Spleen (tissue), 11 donors: Measurements from ENCODE around the gene IFFO2. TPM values are rescaled to one million over a fixed set of nuclear protein-coding genes. Genes with fewer than 3 reads are reported as not detected.

ENCODE experiments used
- DNase-seq: peaks from one replicate; pipeline ENCODE4 v3.0.0-alpha.2; 2020
- H3K27ac ChIP-seq, 8 donors: fragments of 200-600 bp; sonication (generic) in 7 of 8; 1 replicate in 4 of 8; 2 replicates in 4 of 8; pipeline versions ENCODE4 v1.5.0 to v1.8.0; 2016 to 2021; ENCODE audit warnings: inconsistent platforms in 4 of 8, mild to moderate bottlenecking in 4 of 8, moderate library complexity in 1 of 8
- H3K27me3 ChIP-seq, 7 donors: fragments of 200-600 bp; sonication (generic) in 6 of 7; replicated peaks in 1 of 7; 1 replicate in 4 of 7; 2 replicates in 3 of 7; pipeline versions ENCODE4 v1.5.0 to v1.8.0; 2016 to 2021; ENCODE audit warnings: inconsistent platforms in 3 of 7, mild to moderate bottlenecking in 1 of 7
- H3K36me3 ChIP-seq, 6 donors: fragments of 200-600 bp; sonication (generic) in 5 of 6; 1 replicate in 4 of 6; 2 replicates in 2 of 6; pipeline versions ENCODE4 v1.5.0 to v1.8.0; 2016 to 2021; ENCODE audit warnings: inconsistent platforms in 2 of 6
- H3K4me1 ChIP-seq, 6 donors: fragments of 200-600 bp; sonication (generic) in 5 of 6; 1 replicate in 3 of 6; 2 replicates in 3 of 6; pipeline versions ENCODE4 v1.5.0 to v1.8.0; 2016 to 2021; ENCODE audit warnings: inconsistent platforms in 3 of 6
- H3K4me3 ChIP-seq, 8 donors: fragments of 200-600 bp; sonication (generic) in 7 of 8; 1 replicate in 4 of 8; 2 replicates in 4 of 8; pipeline versions ENCODE4 v1.5.0 to v1.8.0; 2016 to 2021; ENCODE audit warnings: inconsistent platforms in 4 of 8, mild to moderate bottlenecking in 4 of 8, moderate library complexity in 2 of 8
- H3K9me3 ChIP-seq, 8 donors: fragments of 200-600 bp; sonication (generic) in 7 of 8; 1 replicate in 4 of 8; 2 replicates in 4 of 8; pipeline versions ENCODE4 v1.5.0 to v1.8.0; 2016 to 2021; ENCODE audit warnings: inconsistent platforms in 4 of 8
- POLR2A ChIP-seq, 3 donors: fragments of 450-650 bp; IDR thresholded peaks; one replicate each; pipeline ENCODE4 v1.5.1; 2017; ENCODE audit warnings: antibody characterized with exemption in 3 of 3, mild to moderate bottlenecking in 1 of 3
- POLR2AphosphoS5 ChIP-seq, 3 donors: sonication (generic); formaldehyde crosslinking; IDR thresholded peaks; one replicate each; pipeline ENCODE4 v1.5.1; 2017; ENCODE audit warnings: antibody characterized with exemption in 3 of 3
- WGBS, 5 donors: extraction: QIAGEN DNeasy Blood & Tissue Kit in 3 of 5; methylation state at CpG; one replicate each; pipeline versions ENCODE4 v1.1.5 to v1.1.7; 2013 to 2018; 5-methylcytosine and 5-hydroxymethylcytosine counted together
- intact Hi-C: fragments of 100-400 bp; cut with DNase I; formaldehyde crosslinking; loops from one replicate; pipeline ENCODE4 v1.15.0; 2023; ENCODE audit warnings: low total_unique reads
- polyA plus RNA-seq, 3 donors: library from polyadenylated mRNA; stranded (reverse); fragments of 200-250 nt; gene quantifications; one replicate each; pipeline ENCODE4 v1.2.1, GENCODE V29; 2013
- total RNA-seq, 7 donors: library from RNA; depleted of rRNA in 3 of 7; stranded (reverse); fragments of >200 nt in 3 of 7; fragmentation: NEBNext Ultra II Directional in 4 of 7; extraction: Animal tissue kit (Norgen Biotek cat#: 25700) in 4 of 7; gene quantifications; one replicate each; pipeline versions ENCODE4 v1.1.0 to v1.2.1, GENCODE V29; 2016 to 2021
- TF ChIP-seq, protein P1 (sequence below), 11 experiments: fragments of 200-600 bp in 7 of 11; fragments of 450-650 bp in 4 of 11; sonication (generic) in 4 of 11; IDR thresholded peaks in 8 of 11; conservative IDR thresholded peaks in 3 of 11; 1 replicate in 7 of 11; 2 replicates in 4 of 11; pipeline versions ENCODE4 v1.4.0 to v1.8.0; 2016 to 2021; ENCODE audit warnings: antibody characterized with exemption in 11 of 11, inconsistent platforms in 4 of 11, mild to moderate bottlenecking in 1 of 11
- donor health status: healthy with polysubstance abuse.
- donor health status: DM: no; HTN: no; CAD: no; lungs with moderate emphysema.
- donor health status: DM: no; HTN: no; CAD: no.
- donor health status: Bipolar disorder and iron deficiency.
- donor health status: healthy.
- donor health status: DM: no; HTN: no; CAD: no.
- donor health status: DM: yes; HTN: yes; CAD: no.

The IFFO2 gene
- total and polyA plus RNA-seq, 10 donors, result 2.7 to 19.7 (median 14.8) TPM

- intact Hi-C loops, result no loop called here
- peaks cover 36 to 95% (median 83%) of the 10 kb centered on the region in 6 donors for H3K4me1 ChIP-seq
Observed at GRCh38 chr1:18928985-18929384, 27.5 kb downstream of the IFFO2 start.

GRCh38 chr1:18928406-18928805, 28.1 kb downstream of the IFFO2 start:
- no peaks in the 10 kb centered on the region for H3K9me3 ChIP-seq
- intact Hi-C loops, result no loop called here
- no peak for TF ChIP-seq POLR2A (IDR thresholded peaks at IDR 0.05)
- H3K36me3 ChIP-seq, result no peaks in the 10 kb centered on the region
- WGBS, 5 donors, result 63 to 78% (median 69%) methylated on average over 8 of the region's 8 CpGs
- H3K4me3 ChIP-seq, result peak overlapping the region in 2 of 8 donors; percentile 30 to 59
- peak overlapping the region; percentile 42 to 97 (median 90) for H3K27ac ChIP-seq
- no peaks in the 10 kb centered on the region for H3K27me3 ChIP-seq
- DNase-seq, result no peak
- peaks cover 42 to 96% (median 84%) of the 10 kb centered on the region in 6 donors for H3K4me1 ChIP-seq

More at GRCh38 chr1:18928985-18929384, 27.5 kb downstream of the IFFO2 start:
- no peaks in the 10 kb centered on the region for H3K27me3 ChIP-seq
- 85 to 95% (median 92%) methylated on average over 6 of the region's 6 CpGs for whole genome bisulfite sequencing, 5 donors
- TF ChIP-seq POLR2A (IDR thresholded peaks at IDR 0.05) (no peak), POLR2AphosphoS5 (IDR thresholded peaks at IDR 0.05) (no peak)
- TF ChIP-seq, protein P1, sequence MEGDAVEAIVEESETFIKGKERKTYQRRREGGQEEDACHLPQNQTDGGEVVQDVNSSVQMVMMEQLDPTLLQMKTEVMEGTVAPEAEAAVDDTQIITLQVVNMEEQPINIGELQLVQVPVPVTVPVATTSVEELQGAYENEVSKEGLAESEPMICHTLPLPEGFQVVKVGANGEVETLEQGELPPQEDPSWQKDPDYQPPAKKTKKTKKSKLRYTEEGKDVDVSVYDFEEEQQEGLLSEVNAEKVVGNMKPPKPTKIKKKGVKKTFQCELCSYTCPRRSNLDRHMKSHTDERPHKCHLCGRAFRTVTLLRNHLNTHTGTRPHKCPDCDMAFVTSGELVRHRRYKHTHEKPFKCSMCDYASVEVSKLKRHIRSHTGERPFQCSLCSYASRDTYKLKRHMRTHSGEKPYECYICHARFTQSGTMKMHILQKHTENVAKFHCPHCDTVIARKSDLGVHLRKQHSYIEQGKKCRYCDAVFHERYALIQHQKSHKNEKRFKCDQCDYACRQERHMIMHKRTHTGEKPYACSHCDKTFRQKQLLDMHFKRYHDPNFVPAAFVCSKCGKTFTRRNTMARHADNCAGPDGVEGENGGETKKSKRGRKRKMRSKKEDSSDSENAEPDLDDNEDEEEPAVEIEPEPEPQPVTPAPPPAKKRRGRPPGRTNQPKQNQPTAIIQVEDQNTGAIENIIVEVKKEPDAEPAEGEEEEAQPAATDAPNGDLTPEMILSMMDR (IDR thresholded peaks at IDR 0.05 in 8 of 11, conservative IDR thresholded peaks at IDR 0.05 in 3 of 11), result no peak
- H3K9me3 ChIP-seq, result no peaks in the 10 kb centered on the region
- H3K4me3 ChIP-seq, result no peak overlapping the region
- H3K36me3 ChIP-seq, result no peaks in the 10 kb centered on the region
- peak overlapping the region in 3 of 8 donors; percentile 90 to 97 (median 91) for H3K27ac ChIP-seq
- DNase-seq, result no peak

DNA sequence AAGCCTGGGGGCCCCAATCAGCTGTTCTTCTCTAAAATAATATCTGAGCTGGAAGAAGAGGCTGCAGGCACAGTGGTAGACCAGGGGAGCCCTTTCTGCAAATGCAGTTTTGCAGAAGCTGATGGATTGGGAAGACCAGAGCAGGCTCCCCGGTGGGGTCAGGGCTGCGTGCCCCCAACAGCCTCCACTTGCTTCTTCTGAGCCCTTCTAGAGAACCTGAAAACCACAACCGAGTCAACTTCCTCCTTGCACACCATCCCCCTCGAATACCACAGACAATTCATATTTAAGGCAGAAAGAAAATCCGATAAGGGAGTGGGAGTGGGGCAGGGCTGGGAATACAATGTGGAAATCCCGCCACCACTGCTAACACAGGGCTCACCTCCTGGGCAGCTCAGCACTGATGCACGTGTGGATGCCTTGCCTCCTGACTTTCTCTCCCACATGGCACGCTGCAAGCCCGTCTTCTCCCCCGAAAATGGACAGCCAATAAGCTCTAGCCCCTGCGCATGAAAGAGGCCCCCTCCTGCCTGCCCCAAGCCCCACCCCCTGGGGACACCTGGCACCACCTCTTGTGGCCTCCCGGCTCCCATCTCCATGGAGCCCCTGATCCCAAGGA, 28.7 kb downstream of the IFFO2 start:
- TF ChIP-seq POLR2AphosphoS5 (IDR thresholded peaks at IDR 0.05) (no peak), POLR2A (IDR thresholded peaks at IDR 0.05) (no peak)
- TF ChIP-seq, protein P1 (IDR thresholded peaks at IDR 0.05 in 8 of 11, conservative IDR thresholded peaks at IDR 0.05 in 3 of 11), result no peak
- Histone ChIP-seq H3K27ac (peak overlapping the region; percentile 84 to 97 (median 90)), H3K36me3 (no peaks in the 10 kb centered on the region), H3K4me3 (peak overlapping the region in 7 of 8 donors; percentile 6 to 59 (median 26)), H3K27me3 (no peaks in the 10 kb centered on the region), H3K9me3 (no peaks in the 10 kb centered on the region), H3K4me1 (peaks cover 48 to 96% (median 84%) of the 10 kb centered on the region in 6 donors)
- DNase-seq, result no peak
- intact Hi-C loops, result no loop called here
- WGBS, 5 donors, result 9 to 32% (median 12%) methylated on average over 11 to 12 of the region's 12 CpGs

DNA sequence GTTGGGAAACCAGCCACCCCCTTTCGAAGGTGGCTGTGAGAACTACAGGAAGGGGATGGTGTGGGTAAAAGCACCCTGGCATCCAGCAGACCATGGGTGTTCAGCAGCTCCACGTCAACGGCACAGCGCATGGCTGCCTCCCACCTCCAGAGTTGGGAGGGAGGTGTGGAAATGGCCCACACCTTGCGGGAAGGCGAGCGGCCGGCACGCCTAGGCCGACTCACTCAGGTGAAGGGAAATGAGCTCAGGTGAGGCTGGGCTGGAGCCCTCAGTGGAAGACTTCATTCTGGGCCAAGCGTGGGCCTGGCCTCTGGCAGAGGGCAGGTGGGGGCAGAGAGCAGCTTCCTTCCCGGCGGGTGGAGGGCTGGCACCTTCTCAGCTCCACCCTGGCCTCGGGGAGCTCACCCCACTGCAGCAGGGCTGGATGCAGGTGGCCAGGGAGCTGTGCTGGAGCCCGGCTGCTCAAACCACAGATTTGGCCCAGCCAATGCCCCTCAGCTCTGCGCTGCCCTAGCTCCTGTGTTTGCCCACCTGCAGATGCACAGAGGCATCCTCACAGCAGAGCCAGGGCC, 29.3 kb downstream of the IFFO2 start:
- intact Hi-C loops, result no loop called here
- 22 to 30% (median 26%) methylated on average over 11 to 16 of the region's 16 CpGs for WGBS, 5 donors
- no peaks in the 10 kb centered on the region for H3K9me3 ChIP-seq

More for the DNA sequence above, 29.3 kb downstream of the IFFO2 start:
- Histone ChIP-seq H3K27me3 (no peaks in the 10 kb centered on the region), H3K27ac (peak overlapping the region; percentile 84 to 97 (median 90)), H3K36me3 (no peaks in the 10 kb centered on the region), H3K4me3 (peak overlapping the region in 7 of 8 donors; percentile 6 to 59 (median 26)), H3K4me1 (peaks cover 52 to 96% (median 83%) of the 10 kb centered on the region in 6 donors)
- TF ChIP-seq POLR2A (IDR thresholded peaks at IDR 0.05), result no peak
- TF ChIP-seq, protein P1 (IDR thresholded peaks at IDR 0.05 in 8 of 11, conservative IDR thresholded peaks at IDR 0.05 in 3 of 11), result no peak
- peak in 2 of 3 donors; percentile 29 to 48 for TF ChIP-seq POLR2AphosphoS5 (IDR thresholded peaks at IDR 0.05)
- peak; percentile 88 for DNase-seq
